ENCODE measurements around the gene SLC25A22.

GRCh38 chr11:808427-809286 is 10.6 kb upstream of the SLC25A22 start:
- no peak for TF ChIP-seq CTCF (IDR thresholded peaks at IDR 0.05; ENCODE audit: insufficient read depth, low read length)
- TF ChIP-seq REST (IDR thresholded peaks at IDR 0.05; ENCODE audit: insufficient replicate concordance, low read depth): no peak
- TF ChIP-seq POLR2AphosphoS5 (IDR thresholded peaks at IDR 0.05; ENCODE audit: low read depth): no peak
- TF ChIP-seq GABPA (IDR thresholded peaks at IDR 0.05; ENCODE audit: low read depth): no peak
- no peak for TF ChIP-seq SPI1 (IDR thresholded peaks at IDR 0.05; ENCODE audit: borderline replicate concordance, low read depth)
